ENCODE measurements around the gene LBR. TPM values are rescaled to one million over a fixed set of nuclear protein-coding genes. Genes with fewer than 3 reads are reported as not detected.

The LBR gene
- total and polyA plus RNA-seq, 2 of the 4 experiments (the other 2 are of a cell fraction): 21.3 to 24.9 TPM

DNA sequence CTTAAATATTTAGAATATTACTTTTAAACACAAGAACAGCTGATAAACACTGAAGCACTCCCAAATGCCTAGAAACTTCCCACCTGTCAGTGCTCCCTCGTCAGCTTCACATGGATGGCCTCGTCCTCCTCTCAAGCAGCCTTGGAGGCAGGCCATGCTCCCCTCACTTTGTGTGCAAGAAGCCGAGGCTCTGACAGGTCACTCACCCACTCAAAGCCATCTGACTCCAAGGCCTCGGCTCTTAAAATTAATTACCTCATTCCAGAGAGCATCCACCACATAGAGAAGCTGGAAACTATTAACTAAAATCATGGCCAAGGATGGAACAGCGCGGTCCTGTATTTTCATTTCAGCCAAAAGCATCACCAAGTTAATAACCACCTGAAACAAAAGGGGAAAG lies 17.8 kb downstream of the LBR start:
- intact Hi-C loops (cut with micrococcal nuclease): no loop called here
- Histone ChIP-seq H2BK120ac (ENCODE audit: low read depth, low read length) (no peak overlapping the region), H4K20me1 (ENCODE audit: insufficient read depth, low read length) (0 out of 2 replicates have a peak, but pooled peaks cover 3% of the 10 kb centered on the region), H3K79me1 (ENCODE audit: low read depth in 1 of 2, low read length in 2 of 2) (peaks cover 9 to 37% of the 10 kb centered on the region in 2 experiments), H3K4ac (ENCODE audit: low read depth, low read length) (no peak overlapping the region), H3K18ac (ENCODE audit: low read depth, low read length) (no peak overlapping the region), H3K23ac (ENCODE audit: low read depth, low read length) (no peak overlapping the region), H4K5ac (ENCODE audit: low read depth, low read length) (no peak overlapping the region), H3K27me3 (ENCODE audit: control insufficient read depth, insufficient read depth, low read length) (no peaks in the 10 kb centered on the region), H3K9me1 (ENCODE audit: insufficient read depth, low read length) (no peaks in the 10 kb centered on the region; the same call in none of the 2 replicates), H3K27ac (ENCODE audit: insufficient read depth, low read length) (no peak overlapping the region), H3K36me3 (ENCODE audit: control insufficient read depth, insufficient read depth, low read length) (peaks cover 30% of the 10 kb centered on the region), H2BK20ac (ENCODE audit: low read depth, low read length) (no peak overlapping the region), H2BK15ac (ENCODE audit: low read depth, low read length) (no peak overlapping the region), H4K91ac (ENCODE audit: insufficient read depth, low read depth, low read length) (no peak overlapping the region), H2BK5ac (ENCODE audit: low read depth, low read length, poor library complexity, severe bottlenecking) (no peak overlapping the region), H3K9me3 (ENCODE audit: control insufficient read depth, insufficient read depth, low read length) (no peaks in the 10 kb centered on the region), H3K14ac (replicated peaks; ENCODE audit: low read depth, low read length) (no peak overlapping the region), H2AK5ac (ENCODE audit: low read depth, low read length) (no peak overlapping the region), H3K9ac (ENCODE audit: low read depth, low read length) (no peak overlapping the region), H3K4me1 (ENCODE audit: control insufficient read depth, insufficient read depth, low read length) (no peaks in the 10 kb centered on the region; the same call in 1 of the 2 replicates), H3K56ac (ENCODE audit: extremely low read depth, insufficient read depth, low read length) (no peak overlapping the region), H2AFZ (replicated peaks; ENCODE audit: low read length, poor library complexity) (no peak overlapping the region), H2AK9ac (replicated peaks; ENCODE audit: low read depth, low read length, poor library complexity) (no peak overlapping the region), H3K4me2 (ENCODE audit: low read depth, low read length) (no peak overlapping the region), H3K4me3 (ENCODE audit: insufficient read depth, low read depth, low read length) (no peak overlapping the region), H4K8ac (ENCODE audit: low read depth in 2 of 2, low read length in 2 of 2) (no peak overlapping the region)
- dilution Hi-C loops (cut with HindIII; ENCODE audit: low sequenced_read_pairs, unreplicated experiment): no loop called here
- in situ Hi-C loops (cut with MboI; ENCODE audit: low sequenced_read_pairs): loop anchor here (25.0 kb wide), 1 partner anchor 923 kb away; no protein-coding TSS in a partner anchor
- CTCF ChIA-PET: interaction anchor here (0.7 kb wide), 1 partner anchor 522 kb away, joined by 3 read pairs; no protein-coding TSS in a partner anchor
- TF ChIP-seq RAD21 (IDR thresholded peaks at IDR 0.05; ENCODE audit: low read length): no peak
- DNase-seq: no peak
- no TSS peak for BruUV-seq (replicated peaks)
- POLR2A ChIA-PET (ENCODE audit: unreplicated experiment): no interaction called here
- no peak for ATAC-seq (ENCODE audit: low read depth)
- no CpG with 5 or more reads among the region's 6 CpGs for WGBS, 2 experiments (ENCODE audit: extremely low coverage in 2 of 2, insufficient read length in 1 of 2)

Data from IMR-90 (cell line).